ENCODE measurements around the gene KIAA0319L.

Gene KIAA0319L

GRCh38 chr1:35539824-35540261, 17.4 kb downstream of the KIAA0319L start:
- no peak for TF ChIP-seq FOXM1 (IDR thresholded peaks at IDR 0.05; ENCODE audit: borderline replicate concordance)
- no peak for TF ChIP-seq FOXA1 (IDR thresholded peaks at IDR 0.05)
- no peak for TF ChIP-seq CTBP1 (IDR thresholded peaks at IDR 0.05; ENCODE audit: borderline replicate concordance)
- TF ChIP-seq HDGF (IDR thresholded peaks at IDR 0.05; ENCODE audit: borderline replicate concordance) = no peak
- POLR2A ChIA-PET = interaction anchor here (1.0 kb wide), 1 partner anchor 17 kb away, joined by 3 read pairs; the partner anchor contains the start of genes KIAA0319L and NCDN
- CTCF ChIA-PET = no interaction called here
- DNase-seq (ENCODE audit: extremely low spot score) = no peak

- no peak for DNase-seq (ENCODE audit: extremely low spot score)
Observed at GRCh38 chr1:35539073-35539823, 18.0 kb downstream of the KIAA0319L start.

GRCh38 chr1:35537806-35538205, 19.4 kb downstream of the KIAA0319L start:
- CTCF ChIA-PET = interaction anchor here (0.6 to 1.2 kb wide), 2 partner anchors 27 to 271 kb away, joined by 3 to 4 read pairs; no protein-coding TSS in a partner anchor
- POLR2A ChIA-PET = interaction anchor here (0.9 kb wide), 1 partner anchor 20 kb away, joined by 3 read pairs; the partner anchor contains the start of genes KIAA0319L and NCDN
- no peak for DNase-seq (ENCODE audit: extremely low spot score)
- TF ChIP-seq PKNOX1 (IDR thresholded peaks at IDR 0.05) = no peak

More at GRCh38 chr1:35539073-35539823, 18.0 kb downstream of the KIAA0319L start:
- ChIA-PET CTCF (interaction anchor here (0.6 kb wide), 1 partner anchor 733 kb away, joined by 4 read pairs; no protein-coding TSS in a partner anchor), POLR2A (interaction anchor here (1.0 kb wide), 1 partner anchor 18 kb away, joined by 3 read pairs; the partner anchor contains the start of genes KIAA0319L and NCDN)
- TF ChIP-seq FOXM1 (IDR thresholded peaks at IDR 0.05; ENCODE audit: borderline replicate concordance) = no peak
- no peak for TF ChIP-seq PKNOX1 (IDR thresholded peaks at IDR 0.05)
- no peak for TF ChIP-seq CTBP1 (IDR thresholded peaks at IDR 0.05; ENCODE audit: borderline replicate concordance)
- no peak for TF ChIP-seq BHLHE40 (IDR thresholded peaks at IDR 0.05; ENCODE audit: borderline replicate concordance)
- no peak for TF ChIP-seq FOXK2 (IDR thresholded peaks at IDR 0.05)
- TF ChIP-seq TARDBP (IDR thresholded peaks at IDR 0.05) = no peak
- no peak for TF ChIP-seq SUZ12 (IDR thresholded peaks at IDR 0.05)
- TF ChIP-seq FOXA1 (IDR thresholded peaks at IDR 0.05) = no peak

- no peak for TF ChIP-seq BHLHE40 (IDR thresholded peaks at IDR 0.05; ENCODE audit: borderline replicate concordance)
- CTCF ChIA-PET = interaction anchor here (0.7 kb wide), 1 partner anchor 68 kb away, joined by 3 read pairs; no protein-coding TSS in a partner anchor
- POLR2A ChIA-PET = no interaction called here
- DNase-seq (ENCODE audit: extremely low spot score) = no peak
Observed at GRCh38 chr1:35536556-35537162, 20.5 kb downstream of the KIAA0319L start.

- TF ChIP-seq CTBP1 (IDR thresholded peaks at IDR 0.05; ENCODE audit: borderline replicate concordance) (no peak), HDGF (IDR thresholded peaks at IDR 0.05; ENCODE audit: borderline replicate concordance) (no peak), NFRKB (IDR thresholded peaks at IDR 0.05) (no peak), LEF1 (IDR thresholded peaks at IDR 0.05; ENCODE audit: borderline replicate concordance) (no peak), L3MBTL2 (conservative IDR thresholded peaks at IDR 0.05) (no peak), ZNF384 (IDR thresholded peaks at IDR 0.05) (no peak), FOXK2 (IDR thresholded peaks at IDR 0.05) (no peak), BHLHE40 (IDR thresholded peaks at IDR 0.05; ENCODE audit: borderline replicate concordance) (no peak), TARDBP (IDR thresholded peaks at IDR 0.05) (no peak), SUZ12 (IDR thresholded peaks at IDR 0.05) (no peak), FOXA1 (IDR thresholded peaks at IDR 0.05) (no peak), FOXM1 (IDR thresholded peaks at IDR 0.05; ENCODE audit: borderline replicate concordance) (no peak), SP1 (IDR thresholded peaks at IDR 0.05) (no peak), PKNOX1 (IDR thresholded peaks at IDR 0.05) (no peak), ARNT (IDR thresholded peaks at IDR 0.05) (no peak), ELF4 (IDR thresholded peaks at IDR 0.05) (no peak)
- no peak for DNase-seq (ENCODE audit: extremely low spot score)
- CTCF ChIA-PET = interaction anchor here (1.0 kb wide), 1 partner anchor 15 kb away, joined by 3 read pairs; no protein-coding TSS in a partner anchor
- POLR2A ChIA-PET = no interaction called here
Observed at GRCh38 chr1:35535243-35535642, 22.0 kb downstream of the KIAA0319L start.

- POLR2A ChIA-PET = no interaction called here
- CTCF ChIA-PET = no interaction called here
- TF ChIP-seq TARDBP (IDR thresholded peaks at IDR 0.05) (no peak), SP1 (IDR thresholded peaks at IDR 0.05) (no peak), ARNT (IDR thresholded peaks at IDR 0.05) (no peak), ELF4 (IDR thresholded peaks at IDR 0.05) (no peak), BHLHE40 (IDR thresholded peaks at IDR 0.05; ENCODE audit: borderline replicate concordance) (no peak), NFRKB (IDR thresholded peaks at IDR 0.05) (no peak), FOXK2 (IDR thresholded peaks at IDR 0.05) (no peak), SUZ12 (IDR thresholded peaks at IDR 0.05) (no peak)
- no peak for DNase-seq (ENCODE audit: extremely low spot score)
Observed at GRCh38 chr1:35533586-35533985, 23.6 kb downstream of the KIAA0319L start.
